Liver (tissue), 9 donors: Measurements from ENCODE around the gene TAAR9. TPM values are rescaled to one million over a fixed set of nuclear protein-coding genes. Genes with fewer than 3 reads are reported as not detected.
"Not testable (repeated sequence)": the region's sequence is repeated elsewhere in the genome, so short reads cannot be mapped to it uniquely, and the experiment has no call there.

Source experiments
- DNase-seq: peaks from one replicate; pipeline ENCODE4 v3.0.0-alpha.2; 2017; ENCODE audit warnings: low spot score
- H3K27ac ChIP-seq, 2 donors: one replicate each; pipeline ENCODE4 v1.7.0; 2013; ENCODE audit warnings: inconsistent platforms in 2 of 2, low read length in 2 of 2, control low read depth in 1 of 2, low read depth in 1 of 2, mild to moderate bottlenecking in 1 of 2
- H3K27me3 ChIP-seq, 4 donors: one replicate each; pipeline versions ENCODE4 v1.6.1 to v1.7.0; 2013; ENCODE audit warnings: low read length in 3 of 4, inconsistent platforms in 1 of 4, mild to moderate bottlenecking in 1 of 4, moderate library complexity in 1 of 4; ENCODE audit not compliant: control insufficient read depth in 4 of 4, insufficient read depth in 4 of 4
- H3K36me3 ChIP-seq, 4 donors: one replicate each; pipeline versions ENCODE4 v1.6.1 to v1.7.0; 2013; ENCODE audit warnings: low read length in 3 of 4, mild to moderate bottlenecking in 3 of 4, low read depth in 1 of 4, moderate library complexity in 1 of 4; ENCODE audit not compliant: control insufficient read depth in 4 of 4, insufficient read depth in 3 of 4
- H3K4me1 ChIP-seq, 4 donors: one replicate each; pipeline versions ENCODE4 v1.6.1 to v1.7.0; 2013; ENCODE audit warnings: low read length in 3 of 4, mild to moderate bottlenecking in 3 of 4, moderate library complexity in 1 of 4; ENCODE audit not compliant: control insufficient read depth in 4 of 4, insufficient read depth in 4 of 4
- H3K4me3 ChIP-seq, 3 donors: one replicate each; pipeline versions ENCODE4 v1.6.1 to v1.7.0; 2013; ENCODE audit warnings: low read length in 3 of 3, control low read depth in 1 of 3, low read depth in 1 of 3, mild to moderate bottlenecking in 1 of 3
- H3K9ac ChIP-seq, 2 donors: one replicate each; pipeline ENCODE4 v1.7.0; 2013; ENCODE audit warnings: low read length in 2 of 2, mild to moderate bottlenecking in 2 of 2, moderate library complexity in 2 of 2, control low read depth in 1 of 2, low read depth in 1 of 2
- H3K9me3 ChIP-seq, 4 donors: one replicate each; pipeline versions ENCODE4 v1.6.1 to v1.7.0; 2013; ENCODE audit warnings: low read length in 3 of 4; ENCODE audit not compliant: control insufficient read depth in 4 of 4
- GABPA ChIP-seq, 2 donors: IDR thresholded peaks in 1 of 2; conservative IDR thresholded peaks in 1 of 2; 2 replicates each; pipeline ENCODE4 v1.6.1; 2016; ENCODE audit warnings: antibody characterized with exemption in 2 of 2, mild to moderate bottlenecking in 1 of 2, moderate library complexity in 1 of 2
- HNF4A ChIP-seq, 2 donors: conservative IDR thresholded peaks; 2 replicates each; pipeline ENCODE4 v1.6.1; 2016; ENCODE audit warnings: antibody characterized with exemption in 2 of 2, mild to moderate bottlenecking in 2 of 2
- NR2F2 ChIP-seq: IDR thresholded peaks from 2 replicates; pipeline ENCODE4 v1.6.1; 2016; ENCODE audit warnings: antibody characterized with exemption
- RAD21 ChIP-seq, 2 donors: IDR thresholded peaks; 2 replicates each; pipeline ENCODE4 v1.6.1; 2016; ENCODE audit warnings: antibody characterized with exemption in 2 of 2, mild to moderate bottlenecking in 2 of 2
- YY1 ChIP-seq: IDR thresholded peaks from 2 replicates; pipeline ENCODE4 v1.6.1; 2016; ENCODE audit warnings: antibody characterized with exemption, mild to moderate bottlenecking
- WGBS: extraction: QIAGEN DNeasy Blood & Tissue Kit; methylation state at CpG from one replicate; pipeline ENCODE4 v1.1.7; 2013; 5-methylcytosine and 5-hydroxymethylcytosine counted together
- polyA plus RNA-seq, 2 donors: library from polyadenylated mRNA; stranded (reverse) in 1 of 2; unstranded in 1 of 2; fragments of 200-250 nt in 1 of 2; fragments of >200 nt in 1 of 2; fragmentation: Nextera tagmentation in 1 of 2; extraction: Ambion mirVana in 1 of 2; gene quantifications; one replicate each; pipeline versions ENCODE4 v1.2.1 to v1.2.3, GENCODE V29; 2013 to 2015
- total RNA-seq, 2 donors: library from RNA; depleted of rRNA; stranded (reverse); fragments of >200 nt; gene quantifications; one replicate each; pipeline ENCODE4 v1.2.3, GENCODE V29; 2014
- TF ChIP-seq, protein P1 (sequence below): IDR thresholded peaks from 2 replicates; pipeline ENCODE4 v1.6.1; 2016; ENCODE audit warnings: antibody characterized with exemption, mild to moderate bottlenecking
- TF ChIP-seq, protein P2 (sequence below): IDR thresholded peaks from 2 replicates; pipeline ENCODE4 v1.6.1; 2016; ENCODE audit warnings: antibody characterized with exemption
- TF ChIP-seq, protein P3 (sequence below): fragments of 150-350 bp; IDR thresholded peaks from 2 replicates; pipeline ENCODE4 v1.5.1; 2017; ENCODE audit warnings: improper control_type of control experiment, low read depth, low read length; ENCODE audit not compliant: missing input control
- donor health status: healthy.
- donor health status: healthy.
- donor health status: healthy.
- donor health status: healthy.
- donor health status: healthy.

The TAAR9 gene
- total and polyA plus RNA-seq, 4 donors = not detected

DNA sequence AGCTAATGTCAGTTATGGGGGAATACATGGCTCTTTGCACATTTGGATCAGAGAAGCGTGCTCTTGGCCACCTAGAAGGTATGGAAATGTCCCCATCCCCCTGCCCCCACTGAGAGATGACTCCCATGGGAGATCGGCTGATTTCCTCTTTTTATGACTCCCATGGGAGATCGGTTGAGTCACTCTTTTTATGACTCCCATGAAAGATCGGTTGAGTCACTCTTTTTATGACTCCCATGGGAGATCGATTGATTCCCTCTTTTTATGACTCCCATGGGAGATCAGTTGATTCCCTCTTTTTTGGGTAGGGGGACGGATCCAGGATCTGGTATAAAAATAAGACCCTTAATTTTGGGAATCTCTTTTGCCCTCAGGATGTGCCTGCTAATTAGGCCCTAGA is 10.3 kb upstream of the TAAR9 start:
- Histone ChIP-seq H3K27ac (no peak overlapping the region), H3K9me3 (no peaks in the 10 kb centered on the region), H3K4me1 (peaks cover 0 to 3% (median 1%) of the 10 kb centered on the region in 4 donors), H3K9ac (no peak overlapping the region), H3K27me3 (no peaks in the 10 kb centered on the region), H3K4me3 (no peak overlapping the region), H3K36me3 (no peaks in the 10 kb centered on the region)
- no peak for DNase-seq
- whole genome bisulfite sequencing = 89% methylated on average over 6 of the region's 6 CpGs
- TF ChIP-seq NR2F2 = no peak
- TF ChIP-seq YY1 = no peak

DNA sequence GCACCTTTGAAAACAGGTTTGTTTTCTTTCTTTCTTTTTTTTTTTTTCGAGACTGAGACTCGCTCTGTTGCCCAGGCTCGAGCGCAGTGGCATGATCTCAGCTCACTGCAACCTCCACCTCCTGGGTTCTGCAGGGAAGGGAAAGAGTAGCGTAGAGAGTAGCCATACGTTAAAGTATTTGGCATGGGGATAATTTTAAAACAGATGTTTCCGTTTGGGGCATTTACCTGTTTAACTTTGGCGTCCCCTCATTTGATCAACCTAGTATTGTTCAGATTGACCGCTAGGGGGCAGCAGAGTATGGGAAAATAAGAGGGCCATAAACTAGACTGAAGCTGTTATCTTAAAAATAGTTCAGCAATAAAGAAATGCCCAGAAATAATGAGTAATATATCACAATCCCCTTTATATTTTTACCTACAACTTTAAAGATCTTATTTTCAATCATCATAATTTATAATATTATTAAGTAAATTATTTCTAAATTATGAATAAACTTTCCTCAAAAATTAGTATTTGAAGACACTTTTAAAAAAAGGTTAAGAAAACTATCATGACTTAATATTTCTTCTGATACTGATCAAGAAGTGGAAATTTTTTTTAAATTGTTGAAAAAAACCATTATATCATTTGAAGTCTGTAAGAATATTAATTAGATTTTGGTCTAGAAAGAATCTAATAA is 7.6 kb upstream of the TAAR9 start:
- TF ChIP-seq, protein P1, sequence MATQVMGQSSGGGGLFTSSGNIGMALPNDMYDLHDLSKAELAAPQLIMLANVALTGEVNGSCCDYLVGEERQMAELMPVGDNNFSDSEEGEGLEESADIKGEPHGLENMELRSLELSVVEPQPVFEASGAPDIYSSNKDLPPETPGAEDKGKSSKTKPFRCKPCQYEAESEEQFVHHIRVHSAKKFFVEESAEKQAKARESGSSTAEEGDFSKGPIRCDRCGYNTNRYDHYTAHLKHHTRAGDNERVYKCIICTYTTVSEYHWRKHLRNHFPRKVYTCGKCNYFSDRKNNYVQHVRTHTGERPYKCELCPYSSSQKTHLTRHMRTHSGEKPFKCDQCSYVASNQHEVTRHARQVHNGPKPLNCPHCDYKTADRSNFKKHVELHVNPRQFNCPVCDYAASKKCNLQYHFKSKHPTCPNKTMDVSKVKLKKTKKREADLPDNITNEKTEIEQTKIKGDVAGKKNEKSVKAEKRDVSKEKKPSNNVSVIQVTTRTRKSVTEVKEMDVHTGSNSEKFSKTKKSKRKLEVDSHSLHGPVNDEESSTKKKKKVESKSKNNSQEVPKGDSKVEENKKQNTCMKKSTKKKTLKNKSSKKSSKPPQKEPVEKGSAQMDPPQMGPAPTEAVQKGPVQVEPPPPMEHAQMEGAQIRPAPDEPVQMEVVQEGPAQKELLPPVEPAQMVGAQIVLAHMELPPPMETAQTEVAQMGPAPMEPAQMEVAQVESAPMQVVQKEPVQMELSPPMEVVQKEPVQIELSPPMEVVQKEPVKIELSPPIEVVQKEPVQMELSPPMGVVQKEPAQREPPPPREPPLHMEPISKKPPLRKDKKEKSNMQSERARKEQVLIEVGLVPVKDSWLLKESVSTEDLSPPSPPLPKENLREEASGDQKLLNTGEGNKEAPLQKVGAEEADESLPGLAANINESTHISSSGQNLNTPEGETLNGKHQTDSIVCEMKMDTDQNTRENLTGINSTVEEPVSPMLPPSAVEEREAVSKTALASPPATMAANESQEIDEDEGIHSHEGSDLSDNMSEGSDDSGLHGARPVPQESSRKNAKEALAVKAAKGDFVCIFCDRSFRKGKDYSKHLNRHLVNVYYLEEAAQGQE = no peak
- TF ChIP-seq, protein P2, sequence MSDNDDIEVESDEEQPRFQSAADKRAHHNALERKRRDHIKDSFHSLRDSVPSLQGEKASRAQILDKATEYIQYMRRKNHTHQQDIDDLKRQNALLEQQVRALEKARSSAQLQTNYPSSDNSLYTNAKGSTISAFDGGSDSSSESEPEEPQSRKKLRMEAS = no peak
- TF ChIP-seq RAD21 (IDR thresholded peaks at IDR 0.05) = peak; percentile 90 to 93
- TF ChIP-seq, protein P3, sequence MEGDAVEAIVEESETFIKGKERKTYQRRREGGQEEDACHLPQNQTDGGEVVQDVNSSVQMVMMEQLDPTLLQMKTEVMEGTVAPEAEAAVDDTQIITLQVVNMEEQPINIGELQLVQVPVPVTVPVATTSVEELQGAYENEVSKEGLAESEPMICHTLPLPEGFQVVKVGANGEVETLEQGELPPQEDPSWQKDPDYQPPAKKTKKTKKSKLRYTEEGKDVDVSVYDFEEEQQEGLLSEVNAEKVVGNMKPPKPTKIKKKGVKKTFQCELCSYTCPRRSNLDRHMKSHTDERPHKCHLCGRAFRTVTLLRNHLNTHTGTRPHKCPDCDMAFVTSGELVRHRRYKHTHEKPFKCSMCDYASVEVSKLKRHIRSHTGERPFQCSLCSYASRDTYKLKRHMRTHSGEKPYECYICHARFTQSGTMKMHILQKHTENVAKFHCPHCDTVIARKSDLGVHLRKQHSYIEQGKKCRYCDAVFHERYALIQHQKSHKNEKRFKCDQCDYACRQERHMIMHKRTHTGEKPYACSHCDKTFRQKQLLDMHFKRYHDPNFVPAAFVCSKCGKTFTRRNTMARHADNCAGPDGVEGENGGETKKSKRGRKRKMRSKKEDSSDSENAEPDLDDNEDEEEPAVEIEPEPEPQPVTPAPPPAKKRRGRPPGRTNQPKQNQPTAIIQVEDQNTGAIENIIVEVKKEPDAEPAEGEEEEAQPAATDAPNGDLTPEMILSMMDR = peak; percentile 78
- TF ChIP-seq HNF4A (conservative IDR thresholded peaks at IDR 0.05) = no peak
- TF ChIP-seq GABPA (IDR thresholded peaks at IDR 0.05 in 1 of 2, conservative IDR thresholded peaks at IDR 0.05 in 1 of 2) = no peak
- peak overlapping the region in 1 of 3 donors; percentile 22 for H3K4me3 ChIP-seq
- WGBS = 17% methylated on average over 9 of the region's 9 CpGs
- no peaks in the 10 kb centered on the region for H3K27me3 ChIP-seq
- peak; percentile 76 for DNase-seq
- no peaks in the 10 kb centered on the region for H3K9me3 ChIP-seq
- H3K4me1 ChIP-seq = peaks cover 0 to 3% (median 1%) of the 10 kb centered on the region in 4 donors
- H3K27ac ChIP-seq = no peak overlapping the region
- H3K9ac ChIP-seq = peak overlapping the region in 1 of 2 donors; percentile 16
- no peaks in the 10 kb centered on the region for H3K36me3 ChIP-seq

DNA sequence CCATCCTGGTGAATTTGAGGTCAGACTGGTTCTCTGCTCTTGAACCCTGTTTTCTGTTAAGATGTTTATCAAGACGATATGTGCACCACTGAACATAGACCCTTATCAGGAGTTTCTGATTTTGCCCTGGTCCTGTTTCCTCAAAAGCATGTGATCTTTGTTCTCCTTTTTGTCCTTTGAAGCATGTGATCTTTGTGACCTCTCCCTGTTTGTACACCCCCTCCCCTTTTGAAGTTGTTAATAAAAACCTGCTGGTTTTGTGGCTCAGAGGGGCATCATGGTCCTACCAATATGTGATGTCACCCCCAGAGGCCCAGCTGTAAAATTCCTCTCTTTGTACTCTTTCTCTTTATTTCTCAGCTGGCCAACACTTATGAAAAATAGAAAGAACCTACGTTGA is 3.5 kb upstream of the TAAR9 start:
- not testable (repeated sequence) for H3K9me3 ChIP-seq, H3K4me3 ChIP-seq, H3K9ac ChIP-seq, H3K36me3 ChIP-seq, DNase-seq, H3K27me3 ChIP-seq, H3K27ac ChIP-seq, H3K4me1 ChIP-seq
- 89% methylated on average over 2 of the region's 2 CpGs for WGBS
